ENCODE data around the gene OR2F1. TPM values are rescaled to one million over a fixed set of nuclear protein-coding genes. Genes with fewer than 3 reads are reported as not detected.

OR2F1 gene
- total RNA-seq, 1 experiment from 2014 or later, result not detected

DNA sequence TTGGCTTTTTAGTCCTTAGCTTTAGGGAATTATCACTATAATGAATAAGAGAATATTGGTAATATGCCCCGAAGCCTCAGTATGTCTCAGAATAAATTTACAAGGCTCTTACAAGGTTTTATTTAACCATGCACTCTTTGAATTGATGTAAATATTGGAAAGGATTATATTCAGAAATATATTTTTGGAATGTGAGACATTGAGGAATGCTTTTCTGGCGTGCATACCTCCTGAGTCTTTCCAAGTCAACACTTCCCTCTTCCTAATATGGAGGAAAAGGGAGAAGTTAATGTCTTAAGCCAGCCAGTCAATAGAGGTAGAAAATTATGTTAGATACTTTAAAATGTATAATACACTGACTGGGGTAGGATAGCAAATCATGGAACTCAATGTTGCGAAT is 1.2 kb upstream of the OR2F1 start:
- Histone ChIP-seq H3K27ac (ENCODE audit: low read length) (no peak overlapping the region), H3K4me1 (ENCODE audit: insufficient read depth, low read length) (no peaks in the 10 kb centered on the region), H3K79me2 (ENCODE audit: low read length) (no peaks in the 10 kb centered on the region), H3K27me3 (ENCODE audit: low read length) (peaks cover 12% of the 10 kb centered on the region), H3K4me2 (ENCODE audit: low read length) (no peak overlapping the region), H3K9me3 (ENCODE audit: low read length) (no peaks in the 10 kb centered on the region), H3K36me3 (ENCODE audit: low read depth, low read length) (no peaks in the 10 kb centered on the region), H3F3A (ENCODE audit: low read length, unreplicated experiment) (no peaks in the 10 kb centered on the region), H2AFZ (ENCODE audit: low read length) (no peak overlapping the region), H3K9me2 (replicated peaks; ENCODE audit: low read length) (no peaks in the 10 kb centered on the region), H3K4me3 (ENCODE audit: low read length) (no peak overlapping the region), H4K20me1 (ENCODE audit: low read length) (no peaks in the 10 kb centered on the region), H3K9ac (ENCODE audit: low read length) (no peak overlapping the region)
- CTCF ChIA-PET, result no interaction called here
- ATAC-seq (no peak), DNase-seq (no peak)
- no TSS peak for BruUV-seq (replicated peaks)
- intact Hi-C loops (cut with micrococcal nuclease), result no loop called here
- POLR2A ChIA-PET (ENCODE audit: unreplicated experiment), result no interaction called here
- no peak for TF ChIP-seq EZH2phosphoT487 (IDR thresholded peaks at IDR 0.05; ENCODE audit: borderline replicate concordance, low read length)
- no peak for TF ChIP-seq EZH2 (IDR thresholded peaks at IDR 0.05; ENCODE audit: low read length, unreplicated experiment)
- TF ChIP-seq, protein P1, sequence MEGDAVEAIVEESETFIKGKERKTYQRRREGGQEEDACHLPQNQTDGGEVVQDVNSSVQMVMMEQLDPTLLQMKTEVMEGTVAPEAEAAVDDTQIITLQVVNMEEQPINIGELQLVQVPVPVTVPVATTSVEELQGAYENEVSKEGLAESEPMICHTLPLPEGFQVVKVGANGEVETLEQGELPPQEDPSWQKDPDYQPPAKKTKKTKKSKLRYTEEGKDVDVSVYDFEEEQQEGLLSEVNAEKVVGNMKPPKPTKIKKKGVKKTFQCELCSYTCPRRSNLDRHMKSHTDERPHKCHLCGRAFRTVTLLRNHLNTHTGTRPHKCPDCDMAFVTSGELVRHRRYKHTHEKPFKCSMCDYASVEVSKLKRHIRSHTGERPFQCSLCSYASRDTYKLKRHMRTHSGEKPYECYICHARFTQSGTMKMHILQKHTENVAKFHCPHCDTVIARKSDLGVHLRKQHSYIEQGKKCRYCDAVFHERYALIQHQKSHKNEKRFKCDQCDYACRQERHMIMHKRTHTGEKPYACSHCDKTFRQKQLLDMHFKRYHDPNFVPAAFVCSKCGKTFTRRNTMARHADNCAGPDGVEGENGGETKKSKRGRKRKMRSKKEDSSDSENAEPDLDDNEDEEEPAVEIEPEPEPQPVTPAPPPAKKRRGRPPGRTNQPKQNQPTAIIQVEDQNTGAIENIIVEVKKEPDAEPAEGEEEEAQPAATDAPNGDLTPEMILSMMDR (conservative IDR thresholded peaks at IDR 0.05; ENCODE audit: low read depth, low read length), result no peak

GRCh38 chr7:143954135-143954534 is 509 bp upstream of the OR2F1 start:
- no peak overlapping the region for H3K4me2 ChIP-seq (ENCODE audit: low read length)
- H3K9me2 ChIP-seq (replicated peaks; ENCODE audit: low read length), result no peaks in the 10 kb centered on the region
- CTCF ChIA-PET, result no interaction called here
- POLR2A ChIA-PET (ENCODE audit: unreplicated experiment), result no interaction called here
- no peak overlapping the region for H2AFZ ChIP-seq (ENCODE audit: low read length)
- H3K27ac ChIP-seq (ENCODE audit: low read length), result no peak overlapping the region
- no TSS peak for BruUV-seq (replicated peaks)
- H3F3A ChIP-seq (ENCODE audit: low read length, unreplicated experiment), result no peaks in the 10 kb centered on the region
- H3K9me3 ChIP-seq (ENCODE audit: low read length), result no peaks in the 10 kb centered on the region
- intact Hi-C loops (cut with micrococcal nuclease), result no loop called here
- H3K4me1 ChIP-seq (ENCODE audit: insufficient read depth, low read length), result no peaks in the 10 kb centered on the region
- no peak overlapping the region for H3K4me3 ChIP-seq (ENCODE audit: low read length)
- no peak for TF ChIP-seq EZH2phosphoT487 (IDR thresholded peaks at IDR 0.05; ENCODE audit: borderline replicate concordance, low read length)
- TF ChIP-seq, protein P1 (conservative IDR thresholded peaks at IDR 0.05; ENCODE audit: low read depth, low read length), result no peak
- TF ChIP-seq EZH2 (IDR thresholded peaks at IDR 0.05; ENCODE audit: low read length, unreplicated experiment), result no peak
- no peaks in the 10 kb centered on the region for H3K36me3 ChIP-seq (ENCODE audit: low read depth, low read length)
- no peak for DNase-seq
- ATAC-seq, result no peak
- no peaks in the 10 kb centered on the region for H3K79me2 ChIP-seq (ENCODE audit: low read length)
- H3K9ac ChIP-seq (ENCODE audit: low read length), result no peak overlapping the region
- no peaks in the 10 kb centered on the region for H4K20me1 ChIP-seq (ENCODE audit: low read length)
- peaks cover 12% of the 10 kb centered on the region for H3K27me3 ChIP-seq (ENCODE audit: low read length)

- Histone ChIP-seq H3K9ac (ENCODE audit: low read length) (no peak overlapping the region), H3K4me1 (ENCODE audit: insufficient read depth, low read length) (no peaks in the 10 kb centered on the region), H3F3A (ENCODE audit: low read length, unreplicated experiment) (no peaks in the 10 kb centered on the region), H3K27me3 (ENCODE audit: low read length) (peaks cover 9% of the 10 kb centered on the region), H3K9me3 (ENCODE audit: low read length) (no peaks in the 10 kb centered on the region; the same call in 1 of the 2 replicates), H3K79me2 (ENCODE audit: low read length) (no peaks in the 10 kb centered on the region), H3K36me3 (ENCODE audit: low read depth, low read length) (no peaks in the 10 kb centered on the region), H4K20me1 (ENCODE audit: low read length) (no peaks in the 10 kb centered on the region), H3K27ac (ENCODE audit: low read length) (no peak overlapping the region), H3K9me2 (replicated peaks; ENCODE audit: low read length) (no peaks in the 10 kb centered on the region), H3K4me3 (ENCODE audit: low read length) (no peak overlapping the region), H2AFZ (ENCODE audit: low read length) (no peak overlapping the region), H3K4me2 (ENCODE audit: low read length) (no peak overlapping the region)
- DNase-seq (no peak), ATAC-seq (no peak)
- POLR2A ChIA-PET (ENCODE audit: unreplicated experiment), result no interaction called here
- CTCF ChIA-PET, result no interaction called here
- no TSS peak for BruUV-seq (replicated peaks)
- TF ChIP-seq EZH2phosphoT487 (IDR thresholded peaks at IDR 0.05; ENCODE audit: borderline replicate concordance, low read length) (no peak), EZH2 (IDR thresholded peaks at IDR 0.05; ENCODE audit: low read length, unreplicated experiment) (no peak)
- TF ChIP-seq, protein P1 (conservative IDR thresholded peaks at IDR 0.05; ENCODE audit: low read depth, low read length), result no peak
- intact Hi-C loops (cut with micrococcal nuclease), result no loop called here
Observed at GRCh38 chr7:143958781-143959180, 4.1 kb downstream of the OR2F1 start.

All from PC-3 (cell line).